Left renal pelvis (tissue), 4 donors: ENCODE data around the gene TMEM186. TPM values are rescaled to one million over a fixed set of nuclear protein-coding genes. Genes with fewer than 3 reads are reported as not detected.

Source experiments
- polyA plus RNA-seq, 4 donors: library from polyadenylated mRNA; unstranded; fragments of 120-200 nt; gene quantifications; one replicate each; pipeline ENCODE4 v1.2.1, GENCODE V29; 2013; ENCODE audit not compliant: insufficient read length in 4 of 4

TMEM186 gene
- polyA plus RNA-seq, 4 donors = 10.9 to 18.5 (median 15.2) TPM

Other genes starting within 250 kb of the TMEM186 start
- under 1 TPM in 1 of 4 donors, not detected in 3; 0.29 TPM for gene TMEM114, start 207.1 kb downstream of the TMEM186 start, polyA plus RNA-seq
- 10 to 100 TPM; 15.0 to 30.9 (median 21.7) TPM for gene METTL22, start 175.9 kb downstream of the TMEM186 start, polyA plus RNA-seq
- 10 to 100 TPM; 12.0 to 64.2 (median 53.0) TPM for gene ABAT, start 123.0 kb downstream of the TMEM186 start, polyA plus RNA-seq
- 10 to 100 TPM; 19.5 to 24.2 (median 22.0) TPM for gene PMM2, start 200 bp upstream of the TMEM186 start, polyA plus RNA-seq
- gene CARHSP1, start 71.4 kb upstream of the TMEM186 start, polyA plus RNA-seq = 10 to 100 TPM; 53.4 to 80.5 (median 65.8) TPM
- gene LITAFD, start 84.7 kb upstream of the TMEM186 start, polyA plus RNA-seq = under 1 TPM in 1 of 4 donors, not detected in 3; 0.20 TPM
- 100 to 1,000 TPM in 3 of 4 donors, 10 to 100 TPM in 1; 94.3 to 137 (median 127) TPM for gene USP7, start 166.3 kb upstream of the TMEM186 start, polyA plus RNA-seq